GM21619 (cell line): Measurements from ENCODE around the gene SLCO2B1.

Experiments
- ATAC-seq: cut with Tn5 transposase; IDR thresholded peaks from one replicate; pipeline ENCODE4 v1.9.1; 2021; ENCODE audit not compliant: unreplicated experiment

The SLCO2B1 gene

DNA sequence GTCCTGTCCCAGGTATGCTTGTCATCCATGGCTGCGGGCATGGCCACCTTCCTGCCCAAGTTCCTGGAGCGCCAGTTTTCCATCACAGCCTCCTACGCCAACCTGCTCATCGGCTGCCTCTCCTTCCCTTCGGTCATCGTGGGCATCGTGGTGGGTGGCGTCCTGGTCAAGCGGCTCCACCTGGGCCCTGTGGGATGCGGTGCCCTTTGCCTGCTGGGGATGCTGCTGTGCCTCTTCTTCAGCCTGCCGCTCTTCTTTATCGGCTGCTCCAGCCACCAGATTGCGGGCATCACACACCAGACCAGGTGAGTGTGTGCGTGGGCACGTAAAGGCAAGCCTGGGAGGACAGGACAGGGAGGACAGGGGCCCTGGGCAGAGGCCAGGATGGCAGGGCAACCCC, 42.4 kb downstream of the SLCO2B1 start:
- no peak for ATAC-seq

DNA sequence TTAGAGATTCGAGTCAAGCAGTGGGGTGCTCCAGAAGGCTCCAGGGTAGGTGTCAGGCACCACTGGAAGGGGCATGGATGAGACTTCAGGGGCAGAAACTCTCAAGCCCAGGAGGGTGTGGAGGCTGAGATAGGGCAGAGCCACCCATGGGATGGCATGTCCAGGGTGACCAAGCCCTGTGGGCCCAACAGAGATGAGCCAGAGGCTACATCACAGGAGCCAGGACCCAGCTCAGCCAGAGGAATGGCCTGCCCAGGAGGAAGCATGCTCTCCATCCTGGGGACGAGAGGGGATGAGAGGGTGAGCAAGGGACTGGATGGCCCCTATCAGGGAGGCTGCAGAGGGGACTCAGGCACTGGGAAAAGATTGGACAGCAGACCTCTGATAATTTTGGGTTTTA, 42.8 kb downstream of the SLCO2B1 start:
- ATAC-seq: no peak

GRCh38 chr11:75194147-75194546, 43.2 kb downstream of the SLCO2B1 start:
- no peak for ATAC-seq

- no peak for ATAC-seq
Observed at GRCh38 chr11:75195167-75195962, 44.5 kb downstream of the SLCO2B1 start.

- no peak for ATAC-seq
Observed at GRCh38 chr11:75196426-75196825, 45.5 kb downstream of the SLCO2B1 start.

DNA sequence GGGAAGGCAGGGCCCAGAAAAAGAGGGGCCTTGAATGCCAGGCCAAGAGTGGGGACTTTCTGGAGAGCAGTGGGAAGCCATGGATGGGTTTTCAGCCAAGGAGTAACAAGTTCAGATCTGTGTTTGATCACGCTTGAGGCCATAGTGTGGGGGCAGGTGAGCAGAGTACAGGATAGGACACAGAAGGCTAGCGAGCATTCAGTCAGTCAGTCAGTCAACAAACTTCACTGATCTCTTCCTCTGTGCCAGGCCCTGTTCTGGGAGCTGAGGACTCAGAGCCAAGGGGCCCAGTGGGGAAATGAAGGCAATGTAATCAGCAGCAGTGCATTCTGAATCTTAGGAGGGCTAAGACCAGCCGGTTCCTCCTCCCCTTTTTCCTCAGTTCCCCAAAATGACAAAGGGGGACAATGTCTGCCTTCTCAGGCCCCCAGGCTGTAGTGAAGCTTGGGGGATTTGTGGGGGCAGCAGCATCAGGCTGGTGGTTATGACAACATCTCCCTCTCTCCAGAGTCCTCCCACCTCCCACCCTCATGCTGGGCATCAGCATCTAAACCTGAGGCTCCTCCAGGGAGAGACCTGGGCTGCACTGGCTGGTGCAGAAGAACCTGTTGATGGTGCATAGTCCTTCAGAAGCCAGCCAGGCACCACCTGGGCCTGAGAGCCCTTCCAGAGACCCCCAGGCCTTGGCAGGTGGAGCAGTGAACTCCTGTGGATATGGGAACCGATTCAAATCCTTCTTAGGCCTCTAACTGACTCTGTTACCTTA, 46.8 kb downstream of the SLCO2B1 start:
- ATAC-seq: no peak

- no peak for ATAC-seq
Observed at GRCh38 chr11:75198278-75198973, 47.5 kb downstream of the SLCO2B1 start.

DNA sequence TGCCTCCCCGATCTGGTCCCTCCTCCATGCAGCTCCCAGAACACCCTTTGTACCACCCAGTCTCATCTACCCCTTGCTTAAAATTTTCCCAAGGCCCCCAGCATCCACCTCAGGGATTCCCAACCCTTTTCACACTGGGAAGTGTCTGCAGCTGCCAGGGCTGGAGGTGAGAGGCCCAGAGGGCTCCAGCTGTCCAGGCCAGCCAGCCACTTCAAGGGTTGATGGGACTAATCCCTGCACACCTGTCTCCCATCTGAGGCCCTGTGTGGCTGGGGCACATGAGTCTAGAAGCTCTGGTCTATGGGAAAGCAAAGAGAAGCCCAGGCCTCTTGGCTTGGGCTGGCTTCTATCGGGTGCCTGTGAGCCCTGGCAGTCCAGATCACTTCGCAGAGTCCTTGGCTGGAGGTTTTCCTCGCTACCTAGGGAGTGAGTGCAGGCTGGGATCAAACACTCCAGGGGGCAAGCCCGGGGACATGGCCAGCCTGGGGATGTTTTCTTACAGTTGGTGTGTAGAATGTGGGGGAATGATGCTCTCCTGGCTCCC, 48.6 kb downstream of the SLCO2B1 start:
- ATAC-seq: no peak

DNA sequence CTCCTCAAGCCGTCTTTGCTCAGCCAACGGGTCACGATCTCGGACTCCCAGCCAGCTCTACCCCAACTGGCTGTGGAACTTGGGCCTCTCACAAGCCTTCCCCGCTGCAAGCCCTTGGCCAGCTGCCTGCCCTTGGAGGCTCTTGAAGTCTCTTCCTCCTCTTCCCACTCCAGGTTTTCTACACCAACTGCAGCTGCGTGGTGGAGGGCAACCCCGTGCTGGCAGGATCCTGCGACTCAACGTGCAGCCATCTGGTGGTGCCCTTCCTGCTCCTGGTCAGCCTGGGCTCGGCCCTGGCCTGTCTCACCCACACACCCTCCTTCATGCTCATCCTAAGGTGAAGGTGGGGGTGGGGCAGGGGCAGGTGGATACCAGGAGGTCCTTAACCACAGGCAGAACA, 49.1 kb downstream of the SLCO2B1 start:
- ATAC-seq: no peak

DNA sequence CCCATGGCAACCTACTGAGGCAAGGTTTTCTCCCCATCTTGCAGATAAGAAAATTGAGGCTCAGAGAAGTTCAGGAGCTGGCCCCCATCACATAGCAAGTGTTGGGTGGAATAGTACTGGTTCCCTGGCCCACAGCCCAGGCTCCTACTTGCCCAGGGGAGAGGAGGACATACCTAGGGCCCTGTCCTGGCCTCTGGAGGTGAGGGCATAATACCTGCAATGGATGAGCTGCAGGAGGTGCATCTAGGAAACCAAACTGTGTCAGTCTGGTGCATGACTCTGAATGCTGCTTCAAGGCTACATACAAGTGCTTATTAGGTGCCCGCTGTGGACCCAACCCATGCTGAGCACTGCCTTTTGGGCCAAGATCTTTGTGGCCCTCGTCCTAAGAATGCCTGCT, 49.6 kb downstream of the SLCO2B1 start:
- no peak for ATAC-seq

DNA sequence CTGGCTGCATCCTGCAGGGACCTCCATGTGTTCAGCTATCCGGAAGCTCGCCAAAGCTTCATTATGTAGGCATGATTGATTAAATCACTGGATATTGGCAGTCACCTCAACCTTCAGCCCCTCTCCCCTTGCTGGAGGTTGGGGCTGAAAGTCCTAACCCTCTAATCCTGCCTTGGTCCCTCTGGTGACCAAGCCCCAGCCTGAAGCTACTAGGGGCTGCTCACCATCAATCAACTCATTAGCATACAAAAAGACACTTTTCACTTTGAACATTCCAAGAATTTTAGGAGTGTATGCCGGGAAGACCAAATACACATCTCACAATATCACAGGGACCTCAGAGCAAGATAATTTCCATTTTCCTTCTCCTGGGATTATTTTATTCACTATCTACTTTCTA, 50.9 kb downstream of the SLCO2B1 start:
- no peak for ATAC-seq

DNA sequence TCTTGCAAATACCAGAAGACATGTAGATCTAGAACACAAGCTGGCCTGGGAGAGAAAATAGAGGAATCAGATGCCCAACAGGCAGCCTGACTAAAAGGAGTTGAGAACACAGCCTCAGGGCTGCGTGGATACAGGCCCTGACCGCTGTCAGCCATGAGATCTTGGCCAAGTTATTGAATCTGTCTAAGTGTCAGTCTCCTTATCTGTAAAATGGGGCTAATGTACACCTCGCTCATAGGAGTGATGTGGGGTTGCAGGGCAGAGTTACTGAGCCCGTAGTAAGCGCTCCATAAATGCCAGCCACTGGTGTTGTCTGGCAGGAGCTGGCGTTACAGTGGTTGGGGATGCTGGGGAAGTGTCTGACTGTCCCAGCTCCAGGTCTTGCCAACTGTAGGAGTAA, 51.3 kb downstream of the SLCO2B1 start:
- no peak for ATAC-seq

GRCh38 chr11:75203138-75203537, 52.2 kb downstream of the SLCO2B1 start:
- no peak for ATAC-seq

DNA sequence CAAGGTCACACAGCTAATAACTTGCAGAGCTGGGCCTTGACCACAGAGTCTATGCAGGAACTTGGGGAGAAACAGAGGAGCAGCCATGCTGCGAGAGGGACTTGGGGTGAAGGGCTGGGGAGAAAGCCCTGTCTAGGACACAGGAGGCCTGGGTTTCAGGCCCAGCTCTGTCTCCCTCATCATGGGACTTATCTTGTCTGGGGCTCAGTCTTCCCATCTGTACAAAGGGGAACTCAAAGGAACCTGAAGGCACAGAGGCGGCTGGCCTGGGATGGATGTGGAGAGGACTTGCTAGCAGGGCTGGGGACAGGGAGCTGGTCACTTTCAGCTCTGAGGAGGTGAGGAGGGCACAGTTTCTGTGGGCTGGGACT, 52.7 kb downstream of the SLCO2B1 start:
- no peak for ATAC-seq

GRCh38 chr11:75204012-75204674, 53.2 kb downstream of the SLCO2B1 start:
- ATAC-seq: no peak

- ATAC-seq: peak; percentile 66
Observed at GRCh38 chr11:75204685-75205563, 54.0 kb downstream of the SLCO2B1 start.

DNA sequence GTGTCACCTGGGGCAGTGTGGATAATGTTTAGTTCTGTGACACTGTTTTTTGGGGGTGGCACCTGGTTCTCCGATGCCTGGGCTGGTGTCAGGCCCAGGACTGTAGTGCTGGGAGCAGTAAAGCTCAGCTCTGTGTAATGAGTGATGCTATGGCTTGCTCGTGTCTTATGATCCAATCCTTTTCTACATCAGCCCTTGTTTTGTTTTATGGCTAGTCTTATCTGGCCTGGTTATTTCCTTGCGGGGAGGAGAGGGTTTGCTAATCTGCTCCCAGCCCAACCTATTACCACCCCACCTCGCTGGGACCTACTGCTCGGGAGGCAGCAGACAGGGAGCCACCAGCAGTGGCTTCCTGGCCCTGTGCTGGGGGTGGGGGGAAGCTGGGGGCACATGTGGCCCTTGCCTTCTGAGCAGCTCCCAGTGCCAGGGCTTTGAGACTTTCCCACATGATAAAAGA, 54.7 kb downstream of the SLCO2B1 start:
- no peak for ATAC-seq

DNA sequence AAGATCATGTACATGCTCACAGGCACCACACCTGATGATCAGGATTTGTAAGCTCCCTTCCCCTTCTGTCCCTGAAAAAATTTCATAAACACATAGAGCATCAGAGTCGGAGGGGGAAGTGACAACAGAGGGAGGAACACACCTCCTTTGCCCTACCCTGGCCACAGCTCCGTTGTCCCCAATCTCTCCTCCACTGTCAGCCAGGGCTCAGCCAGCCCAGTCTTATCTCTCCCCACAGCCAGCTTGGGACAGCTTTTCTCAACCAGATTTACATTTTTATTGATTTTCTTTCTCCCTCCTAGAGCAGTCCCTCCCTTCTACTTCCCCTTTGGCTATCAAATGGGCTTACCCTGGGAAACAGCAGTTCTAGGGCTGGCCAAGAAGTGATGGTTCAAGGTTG, 57.5 kb downstream of the SLCO2B1 start:
- ATAC-seq: no peak

DNA sequence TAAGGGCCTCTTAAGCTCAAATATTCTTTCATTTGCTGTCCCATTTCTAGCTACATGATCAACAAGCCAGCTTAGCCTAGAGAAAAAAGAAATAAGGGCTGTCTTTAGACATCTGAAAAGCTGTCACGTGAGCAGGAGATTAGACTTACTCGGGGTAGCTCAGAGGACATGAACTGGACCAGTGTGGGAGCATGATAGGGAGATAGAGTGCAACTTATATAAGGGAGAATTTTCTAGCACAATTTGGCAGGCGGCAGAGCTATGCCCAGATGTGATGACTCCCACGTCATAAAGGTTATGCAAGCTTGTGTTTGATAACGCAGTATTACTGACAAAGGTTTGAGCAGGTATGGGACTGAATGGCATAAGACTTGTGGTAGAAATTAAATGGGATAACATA, 61.5 kb downstream of the SLCO2B1 start:
- no peak for ATAC-seq

DNA sequence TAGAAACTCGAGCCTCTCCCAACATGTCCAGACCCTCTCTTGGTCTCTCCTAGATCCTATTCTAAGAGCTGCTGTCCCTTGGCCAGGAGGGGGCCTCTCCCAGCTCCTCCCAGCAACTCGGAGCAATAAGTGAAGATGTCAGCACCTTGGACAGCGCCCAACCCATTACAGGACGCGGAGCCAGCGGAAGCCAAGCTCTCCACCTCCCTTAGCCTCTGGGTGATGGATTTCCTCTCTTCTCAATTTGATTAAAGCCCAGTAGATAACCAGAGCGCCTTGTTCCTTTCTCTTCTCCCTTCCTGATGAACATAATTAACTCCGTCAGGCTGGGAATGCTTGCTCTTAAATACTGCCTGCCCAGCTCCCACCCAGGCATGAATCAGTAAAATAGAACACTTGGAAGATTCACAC, 63.5 kb downstream of the SLCO2B1 start:
- no peak for ATAC-seq
